ENCODE data around the gene RBM44. TPM values are rescaled to one million over a fixed set of nuclear protein-coding genes. Genes with fewer than 3 reads are reported as not detected.
"Not testable (repeated sequence)": the region's sequence is repeated elsewhere in the genome, so short reads cannot be mapped to it uniquely, and the experiment has no call there.

The RBM44 gene
- total and polyA plus RNA-seq, 12 donors = 0.13 to 0.83 (median 0.32) TPM

- DNase-seq (peak in 1 of 2 donors; percentile 35), ATAC-seq (peak in 6 of 8 donors; percentile 42 to 86 (median 72))
- Histone ChIP-seq H3K36me3 (peaks cover 0 to 97% (median 34%) of the 10 kb centered on the region in 9 donors), H3K9me3 (no peaks in the 10 kb centered on the region), H3K27ac (peak overlapping the region in 6 of 10 donors; percentile 14 to 78 (median 30)), H3K27me3 (no peaks in the 10 kb centered on the region), H3K4me3 (no peak overlapping the region), H3K4me1 (peaks cover 0 to 32% (median 9%) of the 10 kb centered on the region in 9 donors)
- no peak for TF ChIP-seq CTCF (IDR thresholded peaks at IDR 0.05)
- WGBS, 2 donors = 51 to 63% methylated on average over 10 of the region's 10 CpGs
- intact Hi-C loops (cut with DNase I) = no loop called here
These were observed 34.8 kb upstream of the RBM44 start for GRCh38 chr2:237763812-237764211.

GRCh38 chr2:237765122-237765521, 33.5 kb upstream of the RBM44 start:
- DNase-seq; H3K9me3 ChIP-seq; H3K27me3 ChIP-seq; H3K4me3 ChIP-seq; intact Hi-C loops (cut with DNase I): not testable (repeated sequence)
- Histone ChIP-seq H3K4me1 (peaks cover 0 to 32% (median 9%) of the 10 kb centered on the region in 9 donors), H3K36me3 (peaks cover 0 to 97% (median 20%) of the 10 kb centered on the region in 9 donors), H3K27ac (peak overlapping the region in 3 of 10 donors; percentile 53 to 78 (median 71))
- 96% methylated on average over 6 of the region's 6 CpGs for WGBS, 2 donors
- ATAC-seq = peak in 1 of 8 donors; percentile 22

GRCh38 chr2:237765875-237766274, 32.7 kb upstream of the RBM44 start:
- 58 to 69% methylated on average over 8 of the region's 8 CpGs for WGBS, 2 donors
- peak in 7 of 8 donors; percentile 12 to 60 (median 27) for ATAC-seq
- Histone ChIP-seq H3K9me3 (no peaks in the 10 kb centered on the region), H3K27me3 (no peaks in the 10 kb centered on the region), H3K4me3 (no peak overlapping the region), H3K27ac (peak overlapping the region in 6 of 10 donors; percentile 43 to 78 (median 69)), H3K4me1 (peaks cover 0 to 32% (median 9%) of the 10 kb centered on the region in 9 donors), H3K36me3 (peaks cover 0 to 97% (median 17%) of the 10 kb centered on the region in 9 donors)
- intact Hi-C loops (cut with DNase I) = no loop called here
- DNase-seq = no peak
- TF ChIP-seq CTCF (IDR thresholded peaks at IDR 0.05) = no peak

- no peak for TF ChIP-seq CTCF (IDR thresholded peaks at IDR 0.05)
- no peaks in the 10 kb centered on the region for H3K9me3 ChIP-seq
- peaks cover 0 to 97% (median 17%) of the 10 kb centered on the region in 9 donors for H3K36me3 ChIP-seq
- WGBS, 2 donors = 33 to 63% methylated on average over 2 of the region's 2 CpGs
- H3K27me3 ChIP-seq = no peaks in the 10 kb centered on the region
- peaks cover 0 to 32% (median 9%) of the 10 kb centered on the region in 9 donors for H3K4me1 ChIP-seq
- DNase-seq = no peak
- peak in 7 of 8 donors; percentile 18 to 86 (median 54) for ATAC-seq
- H3K27ac ChIP-seq = peak overlapping the region in 6 of 10 donors; percentile 43 to 78 (median 69)
- intact Hi-C loops (cut with DNase I) = no loop called here
- H3K4me3 ChIP-seq = no peak overlapping the region
These were observed 32.2 kb upstream of the RBM44 start for GRCh38 chr2:237766340-237766739.

GRCh38 chr2:237772513-237772912, 26.1 kb upstream of the RBM44 start:
- Histone ChIP-seq H3K9me3 (no peaks in the 10 kb centered on the region), H3K4me3 (no peak overlapping the region), H3K27me3 (no peaks in the 10 kb centered on the region), H3K36me3 (peaks cover 0 to 99% (median 43%) of the 10 kb centered on the region in 9 donors), H3K27ac (no peak overlapping the region), H3K4me1 (peaks cover 0 to 14% (median 4%) of the 10 kb centered on the region in 9 donors)
- no peak for DNase-seq
- intact Hi-C loops (cut with DNase I) = no loop called here
- WGBS, 2 donors = 90% methylated on average over 3 of the region's 3 CpGs
- no peak for ATAC-seq
- TF ChIP-seq CTCF (IDR thresholded peaks at IDR 0.05) = no peak

All from heart right ventricle (tissue), 16 donors.